ENCODE measurements around the gene ZNF444.

GRCh38 chr19:56191711-56192110 lies 50.6 kb downstream of the ZNF444 start:
- TF ChIP-seq POLR2A (IDR thresholded peaks at IDR 0.05) (no peak), CTCF (IDR thresholded peaks at IDR 0.05) (no peak)
